Fibroblast of pulmonary artery (primary cell): ENCODE data around the gene ANKRD12.

Experiments
- DNase-seq: peaks from one replicate; pipeline ENCODE4 v3.0.0-alpha.2; 2010; ENCODE audit warnings: low read depth
- H3K4me3 ChIP-seq: replicated peaks from 2 replicates; pipeline ENCODE4 v1.5.1; 2011; ENCODE audit warnings: low read depth, mild to moderate bottlenecking, control low read depth, low read length, moderate library complexity
- CTCF ChIP-seq: IDR thresholded peaks from 2 replicates; pipeline ENCODE4 v1.5.1; 2011; ENCODE audit warnings: mild to moderate bottlenecking, control low read depth, low read length, inconsistent platforms; ENCODE audit errors: missing control alignments

ANKRD12 gene

GRCh38 chr18:9101730-9102507 is 34.7 kb upstream of the ANKRD12 start:
- peak overlapping the region; percentile 87 for H3K4me3 ChIP-seq
- DNase-seq: peak; percentile 86
- TF ChIP-seq CTCF: no peak

- peak within 1 kb of the TSS; percentile 87 for H3K4me3 ChIP-seq
- peak; percentile 95 for DNase-seq
- no peak for TF ChIP-seq CTCF
Measured at GRCh38 chr18:9102508-9103375, 33.8 kb upstream of the ANKRD12 start, which contains the start of gene NDUFV2. Gene NDUFV2 (plus strand): TSS chr18:9102699. CDS start chr18:9102744, 45 bp downstream.

- peak overlapping the region; percentile 87 for H3K4me3 ChIP-seq
- peak; percentile 48 for DNase-seq
- TF ChIP-seq CTCF: peak; percentile 27
Measured at GRCh38 chr18:9103376-9103873, 33.2 kb upstream of the ANKRD12 start.

GRCh38 chr18:9104244-9104901 is 32.2 kb upstream of the ANKRD12 start:
- peak overlapping the region; percentile 87 for H3K4me3 ChIP-seq
- no peak for TF ChIP-seq CTCF
- no peak for DNase-seq

GRCh38 chr18:9105420-9105819 is 31.2 kb upstream of the ANKRD12 start:
- peak overlapping the region; percentile 87 for H3K4me3 ChIP-seq
- DNase-seq: no peak
- TF ChIP-seq CTCF: no peak

GRCh38 chr18:9106094-9106493 is 30.5 kb upstream of the ANKRD12 start:
- no peak for DNase-seq
- H3K4me3 ChIP-seq: no peak overlapping the region
- no peak for TF ChIP-seq CTCF
